OCI-LY1 (cell line): ENCODE measurements around the gene CREB3L2.

ENCODE experiments used
- H2AFZ ChIP-seq: fragments of 200-600 bp; sonication (generic), shearing (Covaris generic); 2 replicates; pipeline ENCODE4 v1.6.0; 2014; ENCODE audit warnings: antibody characterized with exemption, mild to moderate bottlenecking, low read length
- H3F3A ChIP-seq: fragments of 200-600 bp; sonication (generic), shearing (Covaris generic); 2 replicates; pipeline ENCODE4 v1.6.0; 2014; ENCODE audit warnings: mild to moderate bottlenecking, antibody characterized with exemption, low read length, moderate library complexity; ENCODE audit not compliant: insufficient read depth
- H3K27ac ChIP-seq: fragments of 200-600 bp; sonication (generic); 2 replicates; pipeline ENCODE4 v1.5.1; 2014; ENCODE audit warnings: low read length, mixed run types, mild to moderate bottlenecking, low read depth; ENCODE audit not compliant: poor library complexity, severe bottlenecking
- H3K27me3 ChIP-seq: fragments of 200-600 bp; sonication (generic); 2 replicates; pipeline ENCODE4 v1.6.0; 2014; ENCODE audit warnings: antibody characterized with exemption, mild to moderate bottlenecking, low read length, moderate library complexity; ENCODE audit not compliant: insufficient read depth
- H3K36me3 ChIP-seq: fragments of 200-600 bp; sonication (generic); 2 replicates; pipeline ENCODE4 v1.6.1; 2014; ENCODE audit warnings: mild to moderate bottlenecking, antibody characterized with exemption, low read length, moderate library complexity, mixed read lengths; ENCODE audit not compliant: insufficient read depth
- H3K4me1 ChIP-seq: fragments of 200-600 bp; sonication (generic); 2 replicates; pipeline ENCODE4 v1.5.1; 2014; ENCODE audit warnings: mild to moderate bottlenecking, low read length, moderate library complexity; ENCODE audit not compliant: insufficient read depth, severe bottlenecking
- H3K4me2 ChIP-seq: fragments of 200-600 bp; sonication (generic), shearing (Covaris generic); 2 replicates; pipeline ENCODE4 v1.6.1; 2014; ENCODE audit warnings: low read length
- H3K4me3 ChIP-seq: fragments of 200-600 bp; sonication (generic); 2 replicates; pipeline ENCODE4 v1.5.1; 2014; ENCODE audit warnings: low read length, low read depth, mild to moderate bottlenecking, mixed read lengths; ENCODE audit not compliant: poor library complexity, severe bottlenecking
- H3K79me2 ChIP-seq: fragments of 200-600 bp; shearing (Covaris generic); 2 replicates; pipeline ENCODE4 v1.6.1; 2016; ENCODE audit warnings: mixed run types, low read length, mixed read lengths; ENCODE audit not compliant: insufficient read depth
- H3K9ac ChIP-seq: fragments of 200-600 bp; sonication (generic), shearing (Covaris generic); 2 replicates; pipeline ENCODE4 v1.6.1; 2014; ENCODE audit warnings: mild to moderate bottlenecking, low read length, mixed read lengths
- H3K9me2 ChIP-seq: fragments of 200-600 bp; sonication (generic), shearing (Covaris generic); 2 replicates; pipeline ENCODE4 v1.6.1; 2014; ENCODE audit warnings: low read depth, mild to moderate bottlenecking, low read length, mixed read lengths
- H3K9me3 ChIP-seq: fragments of 200-600 bp; shearing (Covaris generic); 2 replicates; pipeline ENCODE4 v1.6.1; 2014; ENCODE audit warnings: low read length, mixed read lengths
- H4K20me1 ChIP-seq: fragments of 200-600 bp; sonication (generic), shearing (Covaris generic); 2 replicates; pipeline ENCODE4 v1.6.0; 2016; ENCODE audit warnings: mild to moderate bottlenecking, low read length; ENCODE audit not compliant: insufficient read depth
- CTCF ChIP-seq: fragments of 200-600 bp; sonication (generic), shearing (Covaris generic); IDR thresholded peaks from 2 replicates; pipeline ENCODE4 v1.5.1; 2017; ENCODE audit warnings: mild to moderate bottlenecking, antibody characterized with exemption, low read length, moderate library complexity, mixed read lengths
- EZH2 ChIP-seq: fragments of 200-600 bp; sonication (generic), shearing (Covaris generic); IDR thresholded peaks from 2 replicates; pipeline ENCODE4 v1.8.0; 2017; ENCODE audit warnings: borderline replicate concordance, mixed run types, mild to moderate bottlenecking, antibody characterized with exemption, low read length, moderate library complexity, mixed read lengths

CREB3L2 gene

GRCh38 chr7:137878333-137878961, 123.4 kb downstream of the CREB3L2 start:
- Histone ChIP-seq H3K9me3 (no peaks in the 10 kb centered on the region), H3K4me1 (no peaks in the 10 kb centered on the region), H3K9ac (no peak overlapping the region), H4K20me1 (no peaks in the 10 kb centered on the region), H3K4me2 (no peak overlapping the region), H2AFZ (no peak overlapping the region), H3K27me3 (no peaks in the 10 kb centered on the region; the same call in 1 of the 2 replicates), H3K4me3 (no peak overlapping the region), H3K79me2 (no peaks in the 10 kb centered on the region), H3K9me2 (no peaks in the 10 kb centered on the region), H3K36me3 (no peaks in the 10 kb centered on the region), H3F3A (no peaks in the 10 kb centered on the region), H3K27ac (no peak overlapping the region)
- TF ChIP-seq CTCF (no peak), EZH2 (no peak)

- Histone ChIP-seq H3K4me1 (no peaks in the 10 kb centered on the region), H3K4me3 (no peak overlapping the region), H3K4me2 (no peak overlapping the region), H3K79me2 (no peaks in the 10 kb centered on the region), H2AFZ (no peak overlapping the region), H3K36me3 (no peaks in the 10 kb centered on the region), H3F3A (no peaks in the 10 kb centered on the region), H3K27ac (no peak overlapping the region), H3K9me2 (no peaks in the 10 kb centered on the region), H3K9me3 (no peaks in the 10 kb centered on the region), H3K9ac (no peak overlapping the region), H4K20me1 (no peaks in the 10 kb centered on the region), H3K27me3 (no peaks in the 10 kb centered on the region; the same call in 1 of the 2 replicates)
- TF ChIP-seq EZH2 (no peak), CTCF (no peak)
Observed at GRCh38 chr7:137877027-137877675, 124.7 kb downstream of the CREB3L2 start.

- no peaks in the 10 kb centered on the region for H3F3A ChIP-seq
- TF ChIP-seq EZH2 (no peak), CTCF (no peak)
- H3K9ac ChIP-seq = no peak overlapping the region
- H3K79me2 ChIP-seq = no peaks in the 10 kb centered on the region
- no peaks in the 10 kb centered on the region for H3K9me2 ChIP-seq
- H3K4me3 ChIP-seq = no peak overlapping the region
- H4K20me1 ChIP-seq = no peaks in the 10 kb centered on the region
- no peaks in the 10 kb centered on the region for H3K36me3 ChIP-seq
- no peaks in the 10 kb centered on the region for H3K9me3 ChIP-seq
- no peak overlapping the region for H3K4me2 ChIP-seq
- H2AFZ ChIP-seq = no peak overlapping the region
- no peak overlapping the region for H3K27ac ChIP-seq
- no peaks in the 10 kb centered on the region; the same call in 1 of the 2 replicates for H3K27me3 ChIP-seq
- H3K4me1 ChIP-seq = no peaks in the 10 kb centered on the region
Observed at GRCh38 chr7:137875746-137876145, 126.1 kb downstream of the CREB3L2 start.
